HG03066 (cell line): ENCODE data around the gene SLC9B1.
A peak's percentile ranks its signal among the peaks of the same experiment; 100 is the strongest.
"Not testable (repeated sequence)": the region's sequence is repeated elsewhere in the genome, so short reads cannot be mapped to it uniquely, and the experiment has no call there.

Source experiments
- ATAC-seq: cut with Tn5 transposase; IDR thresholded peaks from one replicate; pipeline ENCODE4 v1.9.1; 2021; ENCODE audit warnings: low read depth; ENCODE audit not compliant: unreplicated experiment

Gene SLC9B1

DNA sequence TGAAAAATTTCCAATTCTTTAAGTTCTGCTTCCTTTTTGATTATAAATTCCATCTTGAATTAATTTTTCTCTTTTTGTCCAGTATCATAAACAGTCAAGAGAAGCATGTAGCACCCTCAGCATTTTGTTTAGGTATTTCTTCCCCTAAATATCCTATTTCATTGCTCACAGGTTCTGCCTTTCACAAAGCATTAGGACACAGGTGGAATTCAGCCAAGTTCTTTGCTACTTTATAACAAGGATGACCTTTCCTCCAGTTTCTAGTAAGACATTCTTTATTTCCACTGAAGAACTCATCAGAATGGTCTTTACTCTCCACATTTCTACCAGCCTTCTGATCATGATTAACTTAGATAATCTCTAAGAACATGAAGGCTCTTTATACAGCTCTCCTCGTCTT, 7.4 kb downstream of the SLC9B1 start:
- ATAC-seq, result no peak

DNA sequence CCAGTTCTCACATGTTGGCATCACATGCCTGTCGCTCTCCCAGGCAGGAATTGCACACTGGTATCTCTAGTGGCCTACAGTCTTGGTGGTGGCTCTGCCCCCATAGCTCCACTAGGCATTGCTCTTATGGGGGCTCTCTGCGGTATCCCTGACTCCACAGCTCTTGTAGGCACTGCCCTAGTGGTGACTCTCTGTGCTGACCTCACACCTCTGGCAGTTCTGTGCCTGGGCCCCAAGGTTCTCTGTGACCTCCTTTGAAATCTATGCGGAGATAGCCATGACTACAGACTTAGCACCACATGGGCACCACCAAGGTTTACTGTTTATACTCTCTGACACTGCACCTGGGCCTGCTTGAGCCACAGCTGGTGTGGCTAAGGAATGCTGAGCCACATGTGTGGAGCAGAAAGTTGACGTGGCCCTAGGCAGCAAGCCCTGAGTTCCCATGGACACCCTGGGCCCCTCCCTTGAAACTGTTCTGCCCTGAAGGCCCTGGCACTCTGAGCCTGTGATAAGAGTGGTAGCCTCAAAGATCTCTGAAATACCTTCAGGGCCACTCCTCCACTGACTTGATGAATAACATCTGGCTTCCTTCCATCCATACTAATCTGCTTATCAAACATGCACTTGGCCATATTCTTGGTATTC, 8.0 kb downstream of the SLC9B1 start:
- no peak for ATAC-seq

DNA sequence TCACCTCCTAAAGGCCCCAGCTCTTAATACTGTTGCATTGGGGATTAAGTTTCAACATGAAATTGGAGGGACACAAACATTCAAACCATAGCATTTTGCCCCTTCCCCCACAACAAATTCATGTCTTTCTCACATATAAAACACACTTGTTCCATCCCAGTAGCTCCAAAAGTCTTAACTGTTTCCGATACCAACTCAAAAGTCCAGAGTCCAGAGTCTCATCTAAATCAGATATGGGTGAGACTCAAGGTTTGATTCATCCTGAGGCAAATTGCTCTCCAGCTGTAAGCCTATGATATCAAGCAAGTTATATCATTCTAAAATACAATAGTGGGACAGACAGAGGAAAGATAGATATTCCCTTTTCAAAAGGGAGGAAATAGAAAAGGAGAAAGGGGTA, 8.7 kb downstream of the SLC9B1 start:
- no peak for ATAC-seq

DNA sequence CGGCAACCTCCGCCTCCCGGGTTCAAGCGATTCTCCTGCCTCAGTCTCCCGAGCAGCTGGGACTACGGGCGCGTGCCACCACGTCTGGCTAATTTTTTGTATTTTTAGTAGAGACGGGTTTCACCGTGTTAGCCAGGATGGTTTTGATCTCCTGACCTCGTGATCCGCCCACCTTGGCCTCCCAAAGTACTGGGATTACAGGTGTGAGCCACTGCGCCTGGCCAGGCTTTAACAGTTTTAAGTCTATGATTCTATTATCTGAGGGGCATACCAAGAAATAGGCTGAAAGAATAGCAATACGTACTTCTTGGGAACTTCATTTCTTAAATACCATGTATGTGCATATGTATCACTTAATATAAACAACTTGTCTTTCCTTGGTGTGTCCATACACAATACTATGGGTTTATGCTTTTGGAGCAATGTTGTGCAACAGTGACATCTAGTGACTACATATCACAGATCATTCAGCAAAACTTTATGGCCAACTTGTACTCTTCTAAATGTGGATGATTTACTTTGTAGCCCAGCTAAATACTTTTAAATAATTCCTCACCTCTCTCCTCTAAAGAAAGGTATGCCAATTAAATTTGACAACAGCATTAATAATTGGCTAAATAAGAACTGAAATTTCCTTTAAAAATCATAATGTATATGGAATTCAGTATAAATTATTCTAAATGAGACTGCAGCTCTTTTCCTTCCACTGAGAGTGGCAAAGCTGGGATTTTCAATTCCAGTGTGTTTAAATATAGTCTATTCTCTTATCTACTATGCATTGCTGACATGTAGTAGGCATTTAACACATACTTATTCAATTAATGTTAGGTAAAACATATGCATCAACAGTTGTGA, 10.4 kb downstream of the SLC9B1 start:
- ATAC-seq, result peak; percentile 82

DNA sequence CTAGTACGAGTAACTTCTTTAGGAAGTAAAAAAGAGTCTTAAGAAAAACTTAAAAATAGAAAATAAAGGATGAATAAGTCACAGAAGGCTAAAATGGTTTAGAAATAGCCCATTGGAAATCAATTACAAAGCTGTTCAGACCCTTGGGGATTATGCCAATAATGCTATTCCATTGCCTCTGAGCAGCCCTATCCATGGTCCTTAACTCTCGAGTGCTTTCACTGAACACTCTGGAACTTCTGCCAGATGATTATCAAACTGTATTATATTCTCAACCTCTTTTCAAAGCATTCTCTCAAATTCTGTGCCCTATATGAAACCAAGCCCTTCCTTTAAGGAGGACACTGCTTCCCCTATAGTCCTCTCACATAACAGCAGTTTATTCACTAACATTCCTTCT, 17.0 kb downstream of the SLC9B1 start:
- ATAC-seq, result no peak

DNA sequence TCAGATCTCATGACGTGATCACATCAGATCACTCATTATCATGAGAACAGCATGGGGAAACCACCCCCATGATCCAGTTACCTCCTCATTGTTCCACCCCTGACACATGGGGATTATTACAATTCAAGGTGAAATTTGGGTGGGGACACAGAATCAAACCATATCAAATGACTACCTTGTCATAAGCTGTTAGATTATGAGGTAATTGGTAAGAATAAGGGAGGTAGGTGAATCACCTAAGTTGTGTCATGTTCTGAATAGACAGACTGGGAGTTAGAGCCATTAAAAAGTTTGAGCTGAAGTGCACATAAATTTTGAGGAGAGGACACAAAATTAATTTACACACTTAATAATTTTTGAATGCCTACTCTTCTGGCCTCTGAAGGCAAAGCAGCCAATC, 24.7 kb downstream of the SLC9B1 start:
- no peak for ATAC-seq

DNA sequence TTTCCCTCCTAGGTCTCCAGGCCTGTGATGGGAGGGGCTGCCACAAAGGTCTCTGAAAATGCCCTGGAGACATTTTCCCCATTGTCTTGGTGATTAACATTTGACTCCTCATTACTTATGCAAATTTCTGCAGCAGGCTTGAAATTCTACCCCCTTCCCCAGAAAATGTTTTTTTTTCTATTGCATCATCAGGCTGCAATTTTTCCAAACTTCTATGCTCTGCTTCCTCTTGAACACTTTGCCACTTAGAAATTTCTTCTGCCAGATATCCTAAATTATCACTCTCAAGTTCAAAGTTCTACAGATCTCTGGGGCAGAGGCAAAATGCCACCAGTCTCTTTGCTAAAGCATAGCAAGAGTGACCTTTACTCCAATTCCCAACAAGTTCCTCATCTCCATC, 25.5 kb downstream of the SLC9B1 start:
- not testable (repeated sequence) for ATAC-seq

DNA sequence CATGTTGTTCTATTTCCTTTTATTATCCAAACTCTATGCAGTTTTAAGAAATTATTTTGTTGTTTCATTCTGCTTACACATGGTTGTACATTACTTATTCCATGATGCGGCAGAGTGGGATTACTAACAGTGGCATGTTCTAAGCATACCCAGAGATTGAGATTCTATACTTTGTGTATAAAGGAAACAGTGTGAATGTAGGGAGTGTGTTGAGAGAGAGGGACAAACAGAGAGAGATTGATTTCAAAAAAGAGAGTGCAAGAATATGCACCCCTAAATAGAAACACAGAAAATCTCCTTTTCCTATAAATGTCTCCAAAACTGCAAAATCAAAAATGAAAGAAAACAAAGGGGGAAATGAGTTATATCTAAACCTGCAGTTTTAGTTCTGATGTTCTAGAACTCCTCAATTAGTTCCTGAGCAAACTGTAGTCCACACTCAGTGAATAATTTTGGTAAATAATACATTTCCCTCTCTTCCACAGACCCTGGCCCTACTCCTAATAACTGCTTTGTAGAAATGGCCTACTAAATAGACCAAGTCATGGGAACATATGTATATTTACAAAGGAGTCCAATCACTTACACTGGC, 31.0 kb downstream of the SLC9B1 start:
- no peak for ATAC-seq

DNA sequence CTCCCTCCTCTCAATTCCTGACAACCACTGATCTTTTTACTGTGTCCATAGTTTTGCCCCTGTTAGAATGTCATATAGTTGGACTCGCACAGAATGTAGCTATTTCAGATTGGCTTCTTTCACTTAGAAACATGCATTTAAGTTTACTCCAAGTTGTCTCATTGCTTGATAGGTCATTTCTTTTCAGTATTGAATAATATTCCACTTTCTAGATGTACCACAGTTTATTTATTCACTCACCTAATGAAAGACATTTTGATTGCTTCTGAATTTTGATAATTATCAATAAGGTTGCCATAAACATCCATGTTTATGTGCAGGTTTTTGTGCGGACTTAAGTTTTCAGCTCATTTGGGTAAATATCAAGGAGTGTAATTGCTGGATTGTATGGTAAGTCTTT, 38.5 kb downstream of the SLC9B1 start:
- ATAC-seq, result no peak

DNA sequence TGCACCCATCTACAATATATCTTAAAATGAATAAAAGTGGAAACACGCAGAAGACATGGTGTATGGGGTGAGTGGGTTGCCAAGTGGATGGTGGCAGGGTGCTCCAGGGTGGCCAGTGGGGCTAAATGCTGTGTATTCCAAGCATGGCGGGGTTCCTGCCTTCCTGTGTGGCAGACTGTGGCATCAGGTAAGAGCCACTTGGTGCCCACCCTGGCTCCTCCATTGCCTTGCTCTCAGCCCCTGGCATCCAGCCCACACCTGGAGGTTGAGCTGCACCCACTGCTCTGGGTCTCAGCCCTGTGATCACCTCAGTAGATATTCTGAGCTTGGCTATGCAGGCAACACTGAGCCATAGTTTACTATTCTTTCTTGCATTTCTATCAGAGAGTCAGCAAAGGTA, 57.7 kb downstream of the SLC9B1 start:
- not testable (repeated sequence) for ATAC-seq

DNA sequence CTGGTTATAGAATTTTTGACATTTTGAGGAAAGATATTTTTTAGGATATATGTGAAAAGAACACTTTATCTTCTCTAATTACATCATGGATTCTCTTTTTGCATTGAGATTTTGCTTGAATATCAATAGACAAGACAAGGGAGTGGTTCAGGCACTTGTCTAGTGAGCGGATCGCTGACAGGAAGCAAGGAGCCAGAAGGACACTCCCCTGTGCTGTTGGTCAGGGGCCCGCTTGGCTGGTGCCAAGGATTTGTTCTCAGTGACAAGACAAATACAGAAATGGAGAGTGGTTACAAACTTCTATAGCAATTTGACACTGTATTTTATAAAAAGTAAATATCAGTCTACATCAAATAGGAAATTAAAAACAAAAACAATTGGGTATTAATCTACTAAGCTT, 60.0 kb downstream of the SLC9B1 start:
- ATAC-seq, result no peak

DNA sequence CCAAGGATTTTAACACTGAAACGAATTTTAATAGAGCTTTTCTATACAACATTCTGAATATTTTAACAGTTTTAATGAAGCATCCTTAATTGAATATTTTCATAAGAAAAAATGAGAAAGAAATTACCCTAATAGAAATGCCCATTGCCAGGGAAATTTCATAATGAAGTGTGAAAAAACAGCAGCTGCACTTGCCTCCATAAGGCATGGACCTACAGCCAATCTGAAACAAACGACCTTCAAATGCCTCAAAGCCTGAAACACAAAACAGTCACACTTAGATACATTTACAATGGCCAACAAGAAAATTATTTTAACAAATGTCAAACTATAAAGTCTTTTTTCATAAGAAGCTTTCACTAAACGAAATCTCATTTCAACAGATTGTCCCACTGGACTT, 74.4 kb downstream of the SLC9B1 start:
- no peak for ATAC-seq

DNA sequence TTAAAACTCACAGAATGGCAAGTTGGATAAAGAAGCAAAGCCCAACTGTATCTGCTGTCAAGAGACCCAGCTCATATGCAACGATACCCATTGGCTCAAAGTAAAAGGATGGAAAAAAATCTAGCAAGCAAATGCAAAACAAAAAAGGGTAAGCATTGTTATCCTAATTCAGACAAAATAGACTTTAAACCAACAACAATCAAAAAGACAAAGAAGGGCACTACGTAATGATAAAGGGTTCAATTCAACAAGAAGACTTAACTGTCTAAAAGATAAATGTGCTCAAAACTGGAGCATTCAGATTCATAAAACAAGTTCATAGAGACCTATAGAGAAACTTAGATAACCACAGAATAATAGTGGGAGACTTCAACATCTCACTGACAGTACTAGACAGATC, 81.4 kb downstream of the SLC9B1 start:
- not testable (repeated sequence) for ATAC-seq

DNA sequence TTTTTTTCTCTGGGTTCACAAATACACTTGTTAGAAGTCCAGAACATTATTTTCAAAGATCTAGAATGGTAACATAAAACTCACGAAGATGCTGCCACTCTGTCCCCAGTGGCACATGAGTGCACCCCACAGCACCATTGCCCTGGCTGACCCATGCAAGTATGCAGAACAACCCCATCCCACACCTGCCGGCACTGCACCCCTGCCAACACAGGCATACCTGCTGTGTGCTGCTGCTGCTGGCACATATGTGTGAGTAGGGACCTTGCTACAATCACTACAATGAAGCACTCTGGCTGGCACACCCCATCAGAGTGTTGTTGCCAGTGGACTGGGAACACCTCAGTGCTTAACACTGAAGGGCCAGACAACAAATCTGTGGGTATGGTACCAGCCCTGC, 83.8 kb downstream of the SLC9B1 start:
- no peak for ATAC-seq

DNA sequence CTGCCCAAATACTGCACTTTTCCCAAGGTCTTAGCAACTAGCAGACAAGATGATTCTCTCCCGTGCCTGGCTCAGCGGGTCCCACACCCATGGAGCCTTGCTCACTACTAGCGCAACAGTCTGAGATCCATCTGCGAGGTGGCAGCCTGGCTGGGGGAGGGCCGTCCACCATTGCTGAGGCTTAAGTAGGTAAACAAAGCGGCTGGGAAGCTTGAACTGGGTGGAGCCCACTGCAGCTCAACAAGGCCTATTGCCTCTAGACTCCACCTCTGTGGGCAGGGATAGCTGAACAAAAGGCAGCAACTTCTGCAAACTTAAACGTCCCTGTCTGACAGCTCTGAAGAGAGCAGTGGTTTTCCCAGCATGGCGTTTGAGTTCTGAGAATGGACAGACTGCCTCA, 99.8 kb downstream of the SLC9B1 start:
- not testable (repeated sequence) for ATAC-seq

DNA sequence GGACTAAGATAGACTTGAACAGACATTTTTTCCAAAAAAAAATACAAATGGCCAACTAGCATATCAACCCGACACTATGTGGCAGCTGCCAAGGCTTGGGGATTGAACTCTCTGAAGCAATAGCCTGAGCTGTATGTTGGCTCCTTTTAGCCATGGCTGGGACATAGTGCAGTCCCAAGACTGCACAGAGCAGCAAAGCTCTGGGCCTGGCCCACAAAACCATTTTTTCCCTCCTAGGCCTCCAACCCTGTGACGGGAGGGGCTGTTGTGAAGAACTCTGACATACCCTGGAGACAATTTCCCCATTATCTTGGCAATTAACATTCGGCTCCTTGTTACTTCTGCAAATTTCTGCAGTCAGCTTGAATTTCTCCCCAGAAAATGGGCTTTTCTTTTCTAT, 100.6 kb downstream of the SLC9B1 start:
- ATAC-seq, result no peak

DNA sequence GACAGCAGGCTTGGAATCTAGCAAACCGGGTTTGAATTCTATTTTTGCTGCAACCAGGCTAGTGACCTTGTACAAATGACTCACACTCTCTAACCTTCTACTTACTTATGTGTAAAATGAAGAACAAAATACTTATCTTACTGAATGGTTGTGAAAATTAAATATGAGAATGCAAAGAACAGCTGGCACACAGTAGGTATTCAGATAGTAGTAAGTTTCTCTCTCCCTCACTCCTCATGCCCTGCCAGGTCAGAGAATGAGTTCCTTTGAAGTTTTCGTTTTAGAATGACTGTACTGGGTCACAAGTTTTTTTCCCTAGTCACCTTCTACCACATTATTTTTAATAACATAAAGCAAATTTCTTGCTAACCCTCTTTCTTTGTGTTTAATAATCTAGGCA, 117.7 kb downstream of the SLC9B1 start:
- ATAC-seq, result no peak

DNA sequence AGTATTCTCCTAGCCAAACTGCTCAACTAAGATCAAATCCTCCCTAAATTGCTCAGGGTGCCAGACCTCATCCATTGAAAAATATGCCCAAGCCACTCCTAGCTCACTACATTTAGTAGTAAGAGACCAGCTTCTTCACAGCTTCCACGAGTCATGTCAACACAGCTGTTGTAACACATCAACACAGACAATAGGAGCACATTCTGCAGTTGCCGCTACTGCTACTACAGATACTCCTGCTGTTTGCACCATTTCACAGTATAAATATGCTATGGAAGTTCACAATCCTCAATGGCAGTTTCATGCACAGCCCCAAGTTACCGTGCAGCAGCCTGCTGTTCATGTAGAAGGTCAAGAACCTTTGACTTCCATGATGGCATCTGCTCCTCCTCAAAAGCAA, 121.9 kb downstream of the SLC9B1 start:
- not testable (repeated sequence) for ATAC-seq

DNA sequence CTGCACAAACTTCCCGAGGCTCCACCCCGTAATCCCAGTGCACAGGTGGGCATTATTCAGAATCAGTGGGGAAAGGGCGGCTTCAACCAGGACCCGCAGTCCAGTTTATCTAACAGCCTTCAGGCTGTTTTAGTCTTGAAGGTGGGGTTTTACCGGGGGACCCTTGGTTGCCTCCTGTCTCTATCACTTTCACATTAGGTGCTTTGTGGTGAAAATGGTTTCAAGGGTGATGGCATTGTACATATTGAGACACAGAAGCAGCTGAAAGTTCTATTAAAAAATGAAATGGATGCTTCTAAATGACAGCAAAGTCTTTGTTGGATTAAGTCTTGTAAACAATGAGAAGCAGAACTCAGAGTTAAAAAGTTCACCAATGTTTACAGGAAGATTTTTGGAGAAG, 123.0 kb downstream of the SLC9B1 start:
- not testable (repeated sequence) for ATAC-seq

DNA sequence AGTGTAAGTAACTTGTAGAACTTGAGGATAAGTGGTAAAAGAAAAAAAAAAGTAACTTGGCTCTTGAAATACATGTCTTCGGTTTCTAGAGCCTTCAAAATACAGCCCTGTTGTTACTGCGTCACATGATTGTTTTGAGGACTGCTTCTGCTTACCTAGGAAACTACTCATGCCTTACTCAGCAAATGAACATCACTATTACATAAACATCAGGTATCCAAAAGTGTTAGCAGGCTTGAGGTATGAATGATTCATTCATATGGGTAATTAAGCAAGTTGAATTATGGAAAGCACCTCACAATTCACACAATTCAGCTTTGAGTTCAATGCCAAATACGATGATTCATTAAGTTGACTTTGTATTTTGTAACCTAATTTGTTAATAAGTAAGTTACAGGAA, 129.6 kb downstream of the SLC9B1 start:
- ATAC-seq, result not testable (repeated sequence)

DNA sequence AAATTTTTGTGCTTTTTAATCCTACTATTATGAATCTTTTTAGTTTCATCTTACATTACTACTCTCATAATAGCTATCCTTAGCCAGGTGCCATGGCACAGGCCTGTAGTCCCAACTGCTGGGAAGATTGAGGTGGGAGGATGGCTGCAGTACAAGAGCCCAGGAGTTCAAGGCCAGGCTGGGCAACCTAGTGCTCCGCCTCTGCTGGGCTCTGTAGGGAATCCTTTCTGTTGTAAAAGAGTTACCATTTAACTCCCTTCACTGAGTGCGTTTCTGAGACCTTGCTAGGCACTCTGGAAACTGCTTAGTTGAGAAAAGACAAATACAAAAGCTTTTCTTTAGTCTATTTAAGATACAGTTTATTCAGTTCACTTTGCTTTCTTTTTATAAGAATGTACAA, 130.9 kb downstream of the SLC9B1 start:
- not testable (repeated sequence) for ATAC-seq

DNA sequence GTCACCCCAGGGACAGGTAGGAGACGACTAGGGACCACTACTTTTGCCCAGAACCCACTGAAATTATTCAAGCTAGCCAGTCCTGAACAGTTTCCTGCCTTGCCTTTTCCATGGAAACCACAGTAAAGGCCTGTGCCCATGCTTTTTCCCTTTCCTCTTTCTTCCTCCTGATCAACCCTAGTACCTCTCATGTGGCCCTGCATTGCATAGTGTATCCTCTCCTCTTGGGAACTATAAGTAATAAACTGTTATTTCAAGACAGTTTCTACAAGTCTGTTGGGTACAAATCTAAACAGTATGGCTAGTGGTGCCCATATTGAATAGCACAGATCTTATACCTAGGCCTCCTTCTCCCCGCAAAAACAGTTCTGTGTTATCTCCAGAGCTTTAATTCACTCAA, 136.2 kb downstream of the SLC9B1 start:
- ATAC-seq, result no peak
